ENCODE data around the gene ATP1A1.

DNA sequence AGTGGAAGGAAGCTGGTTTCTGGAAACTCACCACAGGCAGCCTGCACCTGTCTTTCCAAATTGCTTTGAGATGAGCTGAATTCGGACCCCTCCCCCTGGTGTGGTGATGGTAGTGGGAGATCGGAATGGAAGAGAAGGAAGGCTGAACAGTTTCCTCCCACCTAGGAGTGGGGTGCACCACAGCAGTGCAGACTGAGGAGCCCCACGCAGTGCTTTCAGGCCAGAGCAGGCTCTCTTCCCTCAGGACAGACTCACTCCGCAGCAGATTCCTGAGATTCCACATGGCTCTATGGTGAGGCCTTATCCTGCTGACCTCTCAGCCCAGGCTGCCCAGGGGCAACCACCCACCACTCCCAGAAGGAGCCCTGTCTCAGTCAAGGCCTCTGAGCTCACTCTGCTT is 80.9 kb downstream of the ATP1A1 start:
- TF ChIP-seq, protein P1, sequence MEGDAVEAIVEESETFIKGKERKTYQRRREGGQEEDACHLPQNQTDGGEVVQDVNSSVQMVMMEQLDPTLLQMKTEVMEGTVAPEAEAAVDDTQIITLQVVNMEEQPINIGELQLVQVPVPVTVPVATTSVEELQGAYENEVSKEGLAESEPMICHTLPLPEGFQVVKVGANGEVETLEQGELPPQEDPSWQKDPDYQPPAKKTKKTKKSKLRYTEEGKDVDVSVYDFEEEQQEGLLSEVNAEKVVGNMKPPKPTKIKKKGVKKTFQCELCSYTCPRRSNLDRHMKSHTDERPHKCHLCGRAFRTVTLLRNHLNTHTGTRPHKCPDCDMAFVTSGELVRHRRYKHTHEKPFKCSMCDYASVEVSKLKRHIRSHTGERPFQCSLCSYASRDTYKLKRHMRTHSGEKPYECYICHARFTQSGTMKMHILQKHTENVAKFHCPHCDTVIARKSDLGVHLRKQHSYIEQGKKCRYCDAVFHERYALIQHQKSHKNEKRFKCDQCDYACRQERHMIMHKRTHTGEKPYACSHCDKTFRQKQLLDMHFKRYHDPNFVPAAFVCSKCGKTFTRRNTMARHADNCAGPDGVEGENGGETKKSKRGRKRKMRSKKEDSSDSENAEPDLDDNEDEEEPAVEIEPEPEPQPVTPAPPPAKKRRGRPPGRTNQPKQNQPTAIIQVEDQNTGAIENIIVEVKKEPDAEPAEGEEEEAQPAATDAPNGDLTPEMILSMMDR (conservative IDR thresholded peaks at IDR 0.05; ENCODE audit: low read depth, low read length) = no peak
- no peak for TF ChIP-seq EZH2 (IDR thresholded peaks at IDR 0.05; ENCODE audit: low read length, unreplicated experiment)
- no peak for TF ChIP-seq EZH2phosphoT487 (IDR thresholded peaks at IDR 0.05; ENCODE audit: borderline replicate concordance, low read length)

Measured in PC-3 (cell line).